RWPE1 (cell line): ENCODE measurements around the gene KCNN3.

Experiments
- CTCF ChIA-PET: fragments of 350-600 bp; sonication (Branson Sonifier 250); formaldehyde crosslinking; extraction: SDS; loops from one replicate; lab custom pipeline; 2021; lab: Yijun Ruan, JAX
- POLR2A ChIA-PET: fragments of 400-600 bp; formaldehyde crosslinking; extraction: SDS; loops from one replicate; lab custom pipeline; 2020; ENCODE audit warnings: antibody characterized with exemption; ENCODE audit not compliant: low non-redundant PET; lab: Yijun Ruan, JAX
- DNase-seq: peaks from one replicate; pipeline ENCODE4 v3.0.0; 2012; ENCODE audit warnings: low spot score
- H3K27ac ChIP-seq: fragments of 450-650 bp; 2 replicates; pipeline ENCODE4 v1.5.1; 2017
- TF ChIP-seq, protein P1 (sequence below): fragments of 450-650 bp; conservative IDR thresholded peaks from 2 replicates; pipeline ENCODE4 v1.5.1; 2017; ENCODE audit warnings: low read depth, mild to moderate bottlenecking

The KCNN3 gene

DNA sequence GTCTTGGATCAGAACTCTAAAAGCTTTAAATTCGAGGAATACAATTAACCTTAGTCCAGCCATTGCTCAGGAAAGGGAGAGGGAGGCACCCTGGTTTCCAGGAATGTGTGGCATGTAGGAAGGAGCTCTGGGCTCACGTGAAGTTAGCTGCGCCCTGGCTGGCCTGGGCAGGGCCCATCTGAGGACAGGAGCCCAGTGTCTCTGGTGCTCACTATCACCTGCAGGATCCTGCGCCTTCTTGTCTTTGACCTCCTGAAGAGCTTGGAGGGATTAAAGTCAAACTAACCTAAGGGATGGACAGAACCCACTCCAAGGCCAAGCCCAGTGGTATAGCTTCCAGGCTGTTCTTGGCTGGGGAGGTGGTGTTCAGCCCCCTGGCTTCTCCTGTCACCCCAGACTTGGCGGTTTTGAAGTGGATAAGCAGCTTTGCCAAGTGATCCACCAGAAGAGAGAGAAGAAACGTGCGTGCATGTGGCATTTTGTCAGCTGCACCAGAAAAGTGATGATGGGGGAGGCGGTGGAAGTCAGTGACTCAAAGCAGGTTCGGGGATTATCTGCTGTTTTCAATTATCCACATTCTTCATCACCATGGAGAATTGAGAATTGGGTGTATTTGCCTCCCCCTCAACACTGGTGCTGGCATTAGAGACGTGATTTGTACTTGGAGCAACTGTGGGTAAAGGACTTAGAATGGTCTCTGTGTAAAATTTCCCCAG is 11.9 kb upstream of the KCNN3 start:
- H3K27ac ChIP-seq: no peak overlapping the region
- CTCF ChIA-PET: interaction anchor here (0.5 to 0.8 kb wide), 4 partner anchors 11 to 64 kb away, joined by 3 to 4 read pairs (median 3); no protein-coding TSS in a partner anchor
- DNase-seq: no peak
- POLR2A ChIA-PET: interaction anchor here (0.6 kb wide), 1 partner anchor 395 kb away, joined by 6 read pairs; no protein-coding TSS in a partner anchor
- TF ChIP-seq, protein P1, sequence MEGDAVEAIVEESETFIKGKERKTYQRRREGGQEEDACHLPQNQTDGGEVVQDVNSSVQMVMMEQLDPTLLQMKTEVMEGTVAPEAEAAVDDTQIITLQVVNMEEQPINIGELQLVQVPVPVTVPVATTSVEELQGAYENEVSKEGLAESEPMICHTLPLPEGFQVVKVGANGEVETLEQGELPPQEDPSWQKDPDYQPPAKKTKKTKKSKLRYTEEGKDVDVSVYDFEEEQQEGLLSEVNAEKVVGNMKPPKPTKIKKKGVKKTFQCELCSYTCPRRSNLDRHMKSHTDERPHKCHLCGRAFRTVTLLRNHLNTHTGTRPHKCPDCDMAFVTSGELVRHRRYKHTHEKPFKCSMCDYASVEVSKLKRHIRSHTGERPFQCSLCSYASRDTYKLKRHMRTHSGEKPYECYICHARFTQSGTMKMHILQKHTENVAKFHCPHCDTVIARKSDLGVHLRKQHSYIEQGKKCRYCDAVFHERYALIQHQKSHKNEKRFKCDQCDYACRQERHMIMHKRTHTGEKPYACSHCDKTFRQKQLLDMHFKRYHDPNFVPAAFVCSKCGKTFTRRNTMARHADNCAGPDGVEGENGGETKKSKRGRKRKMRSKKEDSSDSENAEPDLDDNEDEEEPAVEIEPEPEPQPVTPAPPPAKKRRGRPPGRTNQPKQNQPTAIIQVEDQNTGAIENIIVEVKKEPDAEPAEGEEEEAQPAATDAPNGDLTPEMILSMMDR: no peak

DNA sequence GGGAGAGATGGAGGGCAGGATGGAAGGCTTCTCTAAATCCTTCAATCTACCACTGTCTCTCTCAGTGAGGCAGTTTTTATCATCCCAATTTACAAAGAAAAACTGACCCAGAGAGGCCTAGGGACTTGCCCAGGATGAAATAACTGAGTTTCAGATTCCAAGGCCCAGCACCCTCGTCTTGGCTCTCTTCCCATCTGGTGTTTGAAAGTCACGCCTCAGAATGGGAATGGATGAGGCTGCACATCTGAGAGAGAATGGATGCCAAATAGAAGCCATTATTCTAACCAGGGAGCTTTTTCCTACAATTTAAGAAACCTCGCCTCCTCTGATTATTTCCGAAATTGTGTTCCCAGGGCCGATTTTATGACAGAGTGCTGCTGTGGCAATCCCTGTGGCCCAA is 10.6 kb upstream of the KCNN3 start:
- TF ChIP-seq, protein P1: no peak
- POLR2A ChIA-PET: no interaction called here
- DNase-seq: no peak
- no peak overlapping the region for H3K27ac ChIP-seq
- CTCF ChIA-PET: interaction anchor here (1.0 kb wide), 2 partner anchors 56 to 211 kb away, joined by 3 to 4 read pairs; partner anchors contain the start of gene PMVK

DNA sequence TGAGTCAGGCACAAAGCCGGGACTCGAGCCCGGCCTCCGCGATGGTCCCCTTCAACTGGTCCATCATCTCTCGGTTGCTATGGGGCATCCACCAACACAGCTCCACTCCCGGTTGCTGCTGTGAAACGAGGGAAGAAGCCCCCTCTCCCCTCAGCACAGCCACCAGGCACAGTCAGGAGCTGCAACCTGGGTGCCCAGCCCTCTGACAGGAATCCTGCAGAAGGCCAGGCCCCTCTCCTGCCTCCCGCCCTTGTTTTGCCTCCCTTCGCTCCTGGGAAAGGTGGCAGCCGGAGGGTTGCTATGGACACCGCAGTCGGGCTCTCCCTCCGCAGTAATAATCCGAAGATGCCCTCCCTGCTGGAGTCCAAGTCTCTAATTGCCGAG is 8.9 kb upstream of the KCNN3 start:
- POLR2A ChIA-PET: interaction anchor here (0.5 to 0.8 kb wide), 2 partner anchors 82 to 559 kb away, joined by 3 read pairs; partner anchors contain the start of gene PYGO2
- TF ChIP-seq, protein P1: no peak
- CTCF ChIA-PET: interaction anchor here (0.5 to 1.6 kb wide), 16 partner anchors 11 to 400 kb away, joined by 3 to 27 read pairs (median 4); no protein-coding TSS in a partner anchor
- no peak overlapping the region for H3K27ac ChIP-seq
- no peak for DNase-seq

DNA sequence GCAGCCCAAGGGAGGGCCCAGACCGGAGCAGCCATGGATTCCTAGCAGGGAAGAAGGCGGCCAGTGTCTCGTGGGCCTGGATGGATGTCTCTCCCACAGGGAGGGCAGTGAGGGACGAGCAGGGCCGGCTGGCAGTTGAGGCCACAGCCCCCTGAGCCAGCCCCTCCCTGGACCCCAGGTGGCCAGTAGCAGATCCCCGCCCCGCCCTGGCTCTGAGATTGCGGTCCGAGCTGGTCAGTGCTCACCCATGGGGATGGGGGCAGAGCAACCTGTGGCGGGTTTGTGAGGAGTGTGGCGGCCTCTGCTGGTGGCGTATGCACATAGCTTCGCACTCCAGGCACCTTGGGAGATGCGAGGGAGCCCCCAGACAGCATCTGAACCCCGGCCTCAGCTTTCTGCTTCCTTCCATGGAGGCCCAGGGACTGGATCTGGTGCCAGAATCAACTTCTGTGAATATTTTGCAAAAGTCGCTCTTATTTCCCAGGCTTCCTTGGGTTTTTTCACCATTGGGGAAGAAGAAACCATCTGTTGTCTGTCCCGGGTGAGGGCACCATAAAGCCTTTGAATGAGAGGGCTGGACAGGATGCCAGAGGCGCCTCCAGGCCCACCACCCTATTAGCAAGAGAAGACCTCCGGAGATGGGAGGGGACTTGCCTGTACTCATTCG is 8.4 kb upstream of the KCNN3 start:
- no peak overlapping the region for H3K27ac ChIP-seq
- ChIA-PET CTCF (interaction anchor here (0.6 to 1.6 kb wide), 18 partner anchors 10 to 399 kb away, joined by 3 to 27 read pairs (median 4); no protein-coding TSS in a partner anchor), POLR2A (interaction anchor here (0.8 kb wide), 1 partner anchor 558 kb away, joined by 3 read pairs; no protein-coding TSS in a partner anchor)
- TF ChIP-seq, protein P1: peak; percentile 88
- DNase-seq: peak; percentile 77

DNA sequence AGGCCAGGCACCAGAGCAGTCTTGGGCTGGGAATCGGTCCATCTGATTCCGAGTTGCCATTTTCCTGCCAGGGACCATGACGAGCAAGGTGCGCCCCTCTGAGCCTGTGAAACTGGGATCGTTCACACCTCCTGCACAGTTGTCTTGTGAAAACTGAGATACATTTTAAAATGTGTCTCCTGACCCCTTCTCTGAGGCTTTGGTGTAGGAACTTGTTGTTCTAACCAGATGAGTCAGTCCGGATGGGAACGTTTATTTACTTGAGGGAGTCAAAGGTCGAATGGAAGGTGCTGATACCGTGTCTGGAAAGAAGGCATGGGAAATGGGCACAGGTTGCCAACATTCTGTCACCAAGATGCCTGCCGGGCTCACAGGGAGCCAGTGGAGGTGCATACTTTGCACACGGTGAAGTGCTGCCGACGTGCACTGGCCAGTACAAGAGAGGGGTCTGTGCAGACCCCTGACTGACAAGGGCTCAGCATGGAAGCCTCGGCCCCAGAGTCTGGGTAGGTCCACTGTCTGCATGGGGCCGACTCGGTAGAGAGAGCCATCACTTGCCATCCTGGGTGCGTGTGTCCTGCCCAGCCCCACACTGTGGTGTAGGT is 7.4 kb upstream of the KCNN3 start:
- DNase-seq: no peak
- TF ChIP-seq, protein P1: no peak
- POLR2A ChIA-PET: no interaction called here
- no peak overlapping the region for H3K27ac ChIP-seq
- CTCF ChIA-PET: interaction anchor here (0.6 to 1.6 kb wide), 2 partner anchors 33 to 61 kb away, joined by 3 read pairs; no protein-coding TSS in a partner anchor

DNA sequence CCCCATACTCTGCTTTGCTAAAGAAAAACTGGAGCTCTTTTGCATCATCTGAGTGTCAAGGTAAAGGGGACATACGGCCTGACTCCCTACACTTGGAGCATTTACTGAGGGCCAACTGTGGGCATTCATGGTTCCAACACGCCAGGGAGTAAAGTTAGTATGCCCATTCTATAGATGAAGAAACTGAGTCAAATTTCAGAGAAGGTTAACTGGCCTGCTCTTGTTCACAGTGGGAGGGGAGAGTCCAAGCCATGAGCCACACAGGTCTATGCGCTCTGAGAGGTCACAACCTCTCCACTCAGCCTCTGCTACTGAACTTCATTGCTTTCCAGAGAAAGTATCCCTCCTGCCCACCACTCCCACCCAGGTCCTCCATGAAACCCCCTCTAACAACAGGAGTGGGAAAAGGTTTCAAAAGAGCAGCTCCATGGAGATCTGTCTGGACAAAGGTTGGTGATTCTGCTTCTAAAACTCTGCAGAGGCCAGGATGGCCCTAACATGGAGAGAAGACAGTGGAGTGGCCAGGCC is 6.8 kb upstream of the KCNN3 start:
- TF ChIP-seq, protein P1: no peak
- no peak for DNase-seq
- no peak overlapping the region for H3K27ac ChIP-seq
- POLR2A ChIA-PET: no interaction called here
- CTCF ChIA-PET: interaction anchor here (0.9 kb wide), 1 partner anchor 317 kb away, joined by 3 read pairs; no protein-coding TSS in a partner anchor
